Tibial artery (tissue), 4 donors: Measurements from ENCODE around the gene SSC5D.

Experiments used
- DNase-seq, 2 donors: peaks; one replicate each; pipeline ENCODE4 v3.0.0-alpha.2; 2019
- H3K27ac ChIP-seq, 2 donors: fragments of 200-600 bp; sonication (generic) in 1 of 2; 1 replicate in 1 of 2; 2 replicates in 1 of 2; pipeline ENCODE4 v1.5.1; 2018 to 2019; ENCODE audit warnings: mild to moderate bottlenecking in 1 of 2
- H3K27me3 ChIP-seq, 2 donors: fragments of 200-600 bp; sonication (generic) in 1 of 2; one replicate each; pipeline versions ENCODE4 v1.5.1 to v1.6.0; 2016 to 2019
- H3K36me3 ChIP-seq, 3 donors: fragments of 200-600 bp; sonication (generic) in 2 of 3; one replicate each; pipeline ENCODE4 v1.5.1; 2016 to 2019; ENCODE audit warnings: mild to moderate bottlenecking in 2 of 3
- H3K4me1 ChIP-seq, 4 donors: fragments of 200-600 bp; sonication (generic) in 2 of 4; 1 replicate in 3 of 4; 2 replicates in 1 of 4; pipeline ENCODE4 v1.5.1; 2016 to 2019
- H3K4me3 ChIP-seq, 2 donors: fragments of 200-600 bp; sonication (generic) in 1 of 2; 1 replicate in 1 of 2; 2 replicates in 1 of 2; pipeline ENCODE4 v1.5.1; 2018 to 2019; ENCODE audit warnings: mild to moderate bottlenecking in 2 of 2
- H3K9me3 ChIP-seq, 3 donors: fragments of 200-600 bp; sonication (generic) in 1 of 3; one replicate each; pipeline ENCODE4 v1.5.1; 2016 to 2019
- CTCF ChIP-seq, 2 experiments: fragments of 200-600 bp in 1 of 2; fragments of 450-650 bp in 1 of 2; IDR thresholded peaks; one replicate each; pipeline ENCODE4 v1.5.1; 2017 to 2019; ENCODE audit warnings: antibody characterized with exemption in 2 of 2, mild to moderate bottlenecking in 1 of 2, moderate library complexity in 1 of 2
- intact Hi-C: fragments of 100-400 bp; cut with DNase I; formaldehyde crosslinking; loops from one replicate; pipeline ENCODE4 v1.15.0; 2023; ENCODE audit warnings: low total_unique reads

The SSC5D gene

GRCh38 chr19:55519451-55520311, 31.4 kb downstream of the SSC5D start:
- no peak overlapping the region for H3K4me3 ChIP-seq
- intact Hi-C loops = loop anchor here (5.0 kb wide), 1 partner anchor 103 kb away; the partner anchor contains the start of gene ZNF784
- no peak overlapping the region for H3K27ac ChIP-seq
- peaks cover 0 to 10% (median 5%) of the 10 kb centered on the region in 4 donors for H3K4me1 ChIP-seq
- H3K27me3 ChIP-seq = peaks cover 0 to 37% of the 10 kb centered on the region in 2 donors
- H3K36me3 ChIP-seq = no peaks in the 10 kb centered on the region
- no peaks in the 10 kb centered on the region for H3K9me3 ChIP-seq
- no peak for DNase-seq
- no peak for TF ChIP-seq CTCF (IDR thresholded peaks at IDR 0.05)

- DNase-seq = no peak
- Histone ChIP-seq H3K9me3 (no peaks in the 10 kb centered on the region), H3K4me1 (peaks cover 0 to 10% (median 5%) of the 10 kb centered on the region in 4 donors), H3K4me3 (no peak overlapping the region), H3K36me3 (no peaks in the 10 kb centered on the region), H3K27me3 (peaks cover 0 to 48% of the 10 kb centered on the region in 2 donors), H3K27ac (no peak overlapping the region)
- intact Hi-C loops = no loop called here
- TF ChIP-seq CTCF (IDR thresholded peaks at IDR 0.05) = no peak
Measured at GRCh38 chr19:55520691-55521292, 32.6 kb downstream of the SSC5D start.

- TF ChIP-seq CTCF (IDR thresholded peaks at IDR 0.05) = no peak
- H3K4me1 ChIP-seq = peaks cover 0 to 3% (median 0%) of the 10 kb centered on the region in 4 donors
- intact Hi-C loops = no loop called here
- H3K27ac ChIP-seq = no peak overlapping the region
- H3K36me3 ChIP-seq = no peaks in the 10 kb centered on the region
- DNase-seq = no peak
- no peaks in the 10 kb centered on the region for H3K9me3 ChIP-seq
- H3K4me3 ChIP-seq = no peak overlapping the region
- peaks cover 0 to 73% of the 10 kb centered on the region in 2 donors for H3K27me3 ChIP-seq
Measured at GRCh38 chr19:55525289-55526101, 37.3 kb downstream of the SSC5D start.

DNA sequence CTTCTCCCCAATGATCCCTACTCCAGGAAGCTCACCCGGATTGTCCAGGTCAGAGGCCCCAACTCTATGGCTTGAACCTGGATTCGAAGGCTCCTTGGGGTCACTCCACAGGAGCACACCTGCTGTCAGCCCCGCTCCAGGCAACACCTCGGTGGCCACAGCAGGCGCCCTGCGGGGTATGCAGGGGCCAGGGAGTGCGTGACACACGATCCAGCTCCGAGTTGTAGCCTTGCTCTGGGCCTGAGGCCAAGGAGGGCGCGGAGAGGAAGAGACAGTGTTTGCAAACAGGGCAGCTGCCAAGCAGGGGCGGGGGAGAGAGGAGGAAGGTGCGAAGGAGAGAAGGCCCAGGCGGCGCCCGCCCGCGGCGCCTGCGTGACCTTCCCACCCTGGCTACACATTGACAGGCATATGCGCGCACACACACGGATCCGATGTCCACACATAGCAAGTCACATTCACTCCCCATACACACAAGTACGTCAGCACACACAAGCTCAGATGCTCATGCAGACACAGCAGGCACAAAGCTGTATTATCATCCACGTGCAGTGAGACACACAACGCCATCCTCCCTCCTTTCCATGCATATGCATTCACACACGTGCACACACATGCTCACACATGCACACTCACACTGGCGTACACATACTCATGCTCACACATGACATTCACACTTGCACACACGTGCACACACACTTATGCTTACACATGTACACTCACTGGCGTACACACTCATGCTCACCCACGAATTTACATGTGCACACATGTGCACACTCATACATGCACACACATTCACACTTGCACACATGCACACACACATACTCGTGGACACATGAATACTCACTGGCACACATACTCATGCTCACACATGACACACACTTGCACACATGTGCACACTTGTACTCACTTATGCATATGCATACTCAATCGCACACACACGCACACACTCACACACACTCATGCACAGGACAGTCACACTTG, 38.3 kb downstream of the SSC5D start:
- Histone ChIP-seq H3K27me3 (peaks cover 0 to 74% of the 10 kb centered on the region in 2 donors), H3K9me3 (no peaks in the 10 kb centered on the region), H3K4me1 (peaks cover 0 to 3% (median 0%) of the 10 kb centered on the region in 4 donors), H3K36me3 (no peaks in the 10 kb centered on the region), H3K4me3 (no peak overlapping the region), H3K27ac (no peak overlapping the region)
- no peak for TF ChIP-seq CTCF (IDR thresholded peaks at IDR 0.05)
- intact Hi-C loops = no loop called here
- no peak for DNase-seq
